ENCODE data around the gene SKIC2.
"Not testable (repeated sequence)": the region's sequence is repeated elsewhere in the genome, so short reads cannot be mapped to it uniquely, and the experiment has no call there.

- TF ChIP-seq, protein P1, sequence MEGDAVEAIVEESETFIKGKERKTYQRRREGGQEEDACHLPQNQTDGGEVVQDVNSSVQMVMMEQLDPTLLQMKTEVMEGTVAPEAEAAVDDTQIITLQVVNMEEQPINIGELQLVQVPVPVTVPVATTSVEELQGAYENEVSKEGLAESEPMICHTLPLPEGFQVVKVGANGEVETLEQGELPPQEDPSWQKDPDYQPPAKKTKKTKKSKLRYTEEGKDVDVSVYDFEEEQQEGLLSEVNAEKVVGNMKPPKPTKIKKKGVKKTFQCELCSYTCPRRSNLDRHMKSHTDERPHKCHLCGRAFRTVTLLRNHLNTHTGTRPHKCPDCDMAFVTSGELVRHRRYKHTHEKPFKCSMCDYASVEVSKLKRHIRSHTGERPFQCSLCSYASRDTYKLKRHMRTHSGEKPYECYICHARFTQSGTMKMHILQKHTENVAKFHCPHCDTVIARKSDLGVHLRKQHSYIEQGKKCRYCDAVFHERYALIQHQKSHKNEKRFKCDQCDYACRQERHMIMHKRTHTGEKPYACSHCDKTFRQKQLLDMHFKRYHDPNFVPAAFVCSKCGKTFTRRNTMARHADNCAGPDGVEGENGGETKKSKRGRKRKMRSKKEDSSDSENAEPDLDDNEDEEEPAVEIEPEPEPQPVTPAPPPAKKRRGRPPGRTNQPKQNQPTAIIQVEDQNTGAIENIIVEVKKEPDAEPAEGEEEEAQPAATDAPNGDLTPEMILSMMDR (conservative IDR thresholded peaks at IDR 0.05 in 1 of 2, IDR thresholded peaks at IDR 0.05 in 1 of 2; ENCODE audit: low read depth in 1 of 2, low read length in 2 of 2), result not testable (repeated sequence)
- not testable (repeated sequence) for TF ChIP-seq EZH2 (IDR thresholded peaks at IDR 0.05; ENCODE audit: low read length, missing control alignments)
Observed at GRCh38 chr6:31989363-31989762, 30.4 kb downstream of the SKIC2 start.

Data from fibroblast of lung (primary cell).